ENCODE measurements around the gene LYL1.

Gene LYL1

GRCh38 chr19:13091400-13092157, 11.1 kb downstream of the LYL1 start:
- DNase-seq = no peak

- no peak for DNase-seq
These were observed 12.0 kb downstream of the LYL1 start for GRCh38 chr19:13090511-13091231.

- no peak for DNase-seq
These were observed 12.7 kb downstream of the LYL1 start for GRCh38 chr19:13089857-13090507.

GRCh38 chr19:13089139-13089856, 13.4 kb downstream of the LYL1 start:
- no peak for DNase-seq

- DNase-seq = no peak
These were observed 14.7 kb downstream of the LYL1 start for GRCh38 chr19:13087795-13088537.

- no peak for DNase-seq
These were observed 15.4 kb downstream of the LYL1 start for GRCh38 chr19:13087295-13087694.

GRCh38 chr19:13086341-13086740, 16.3 kb downstream of the LYL1 start:
- DNase-seq = no peak

- no peak for DNase-seq
These were observed 17.0 kb downstream of the LYL1 start for GRCh38 chr19:13085666-13086065.

GRCh38 chr19:13083627-13084026, 19.0 kb downstream of the LYL1 start:
- DNase-seq = no peak

- no peak for DNase-seq
These were observed 19.7 kb downstream of the LYL1 start for GRCh38 chr19:13083008-13083404.

- no peak for DNase-seq
These were observed 20.3 kb downstream of the LYL1 start for GRCh38 chr19:13082192-13083007.

- no peak for DNase-seq
These were observed 23.1 kb downstream of the LYL1 start for GRCh38 chr19:13079542-13079986.

- no peak for DNase-seq
These were observed 23.6 kb downstream of the LYL1 start for GRCh38 chr19:13078897-13079541.

- DNase-seq = no peak
These were observed 24.3 kb downstream of the LYL1 start for GRCh38 chr19:13078381-13078780.

GRCh38 chr19:13077240-13077639, 25.4 kb downstream of the LYL1 start:
- DNase-seq = no peak

GRCh38 chr19:13076787-13077186, 25.9 kb downstream of the LYL1 start:
- DNase-seq = no peak

- DNase-seq = no peak
These were observed 26.3 kb downstream of the LYL1 start for GRCh38 chr19:13076320-13076719.

- no peak for DNase-seq
These were observed 28.3 kb downstream of the LYL1 start for GRCh38 chr19:13074378-13074777.

GRCh38 chr19:13073263-13073662, 29.4 kb downstream of the LYL1 start:
- no peak for DNase-seq

- no peak for DNase-seq
These were observed 30.3 kb downstream of the LYL1 start for GRCh38 chr19:13072188-13072908.
